Left hindlimb (tissue), 1 donor: ENCODE data around the gene SYT15B.
"Not testable (repeated sequence)": the region's sequence is repeated elsewhere in the genome, so short reads cannot be mapped to it uniquely, and the experiment has no call there.

Source experiments
- DNase-seq: peaks from one replicate; pipeline ENCODE4 v3.0.0-alpha.2; 2018

SYT15B gene

GRCh38 chr10:47763554-47764175 lies at the start of gene SYT15B:
SYT15B (minus strand) TSS chr10:47763592; CDS start chr10:47762640, 952 bp downstream.
- not testable (repeated sequence) for DNase-seq

GRCh38 chr10:47779590-47779989 lies 16.2 kb upstream of the SYT15B start:
- DNase-seq = not testable (repeated sequence)

- peak; percentile 37 for DNase-seq
Observed at GRCh38 chr10:47775361-47776231, 12.2 kb upstream of the SYT15B start.

- DNase-seq = not testable (repeated sequence)
Observed at GRCh38 chr10:47770745-47771144, 7.4 kb upstream of the SYT15B start.

GRCh38 chr10:47768578-47769115 lies 5.3 kb upstream of the SYT15B start:
- DNase-seq = not testable (repeated sequence)

GRCh38 chr10:47768085-47768484 lies 4.7 kb upstream of the SYT15B start:
- peak; percentile 21 for DNase-seq

GRCh38 chr10:47767236-47767635 lies 3.8 kb upstream of the SYT15B start:
- not testable (repeated sequence) for DNase-seq

GRCh38 chr10:47765232-47765631 lies 1.8 kb upstream of the SYT15B start:
- not testable (repeated sequence) for DNase-seq

GRCh38 chr10:47762674-47763553 lies 478 bp downstream of the SYT15B start:
- peak; percentile 16 for DNase-seq

- not testable (repeated sequence) for DNase-seq
Observed at GRCh38 chr10:47758855-47759254, 4.5 kb downstream of the SYT15B start.

- DNase-seq = not testable (repeated sequence)
Observed at GRCh38 chr10:47756169-47756568, 7.2 kb downstream of the SYT15B start.

- DNase-seq = not testable (repeated sequence)
Observed at GRCh38 chr10:47753871-47754270, 9.5 kb downstream of the SYT15B start.

GRCh38 chr10:47753176-47753575 lies 10.2 kb downstream of the SYT15B start:
- not testable (repeated sequence) for DNase-seq

GRCh38 chr10:47751821-47752220 lies 11.6 kb downstream of the SYT15B start:
- not testable (repeated sequence) for DNase-seq

- DNase-seq = not testable (repeated sequence)
Observed at GRCh38 chr10:47750360-47750759, 13.0 kb downstream of the SYT15B start.

GRCh38 chr10:47746780-47747376 lies 16.5 kb downstream of the SYT15B start:
- peak; percentile 26 for DNase-seq

- not testable (repeated sequence) for DNase-seq
Observed at GRCh38 chr10:47744881-47745280, 18.5 kb downstream of the SYT15B start.

- DNase-seq = peak; percentile 20
Observed at GRCh38 chr10:47743611-47744550, 19.5 kb downstream of the SYT15B start.

GRCh38 chr10:47740868-47741267 lies 22.5 kb downstream of the SYT15B start:
- not testable (repeated sequence) for DNase-seq

- not testable (repeated sequence) for DNase-seq
Observed at GRCh38 chr10:47730911-47731310, 32.5 kb downstream of the SYT15B start.

GRCh38 chr10:47725740-47726139 lies 37.7 kb downstream of the SYT15B start:
- not testable (repeated sequence) for DNase-seq
